Myocyte (in vitro differentiated cells): ENCODE data around the gene KLHL34. TPM values are rescaled to one million over a fixed set of nuclear protein-coding genes. Genes with fewer than 3 reads are reported as not detected.

Source experiments
- DNase-seq: peaks from one replicate; pipeline ENCODE4 v3.0.0-alpha.2; 2012; ENCODE audit warnings: low read depth
- total RNA-seq: library from RNA; depleted of rRNA; stranded (reverse); fragments of >200 nt; gene quantifications from 2 replicates; pipeline ENCODE4 v1.2.3, GENCODE V29; 2014

KLHL34 gene
- total RNA-seq, 1 donor from 2014 or later: 0.32 TPM

DNA sequence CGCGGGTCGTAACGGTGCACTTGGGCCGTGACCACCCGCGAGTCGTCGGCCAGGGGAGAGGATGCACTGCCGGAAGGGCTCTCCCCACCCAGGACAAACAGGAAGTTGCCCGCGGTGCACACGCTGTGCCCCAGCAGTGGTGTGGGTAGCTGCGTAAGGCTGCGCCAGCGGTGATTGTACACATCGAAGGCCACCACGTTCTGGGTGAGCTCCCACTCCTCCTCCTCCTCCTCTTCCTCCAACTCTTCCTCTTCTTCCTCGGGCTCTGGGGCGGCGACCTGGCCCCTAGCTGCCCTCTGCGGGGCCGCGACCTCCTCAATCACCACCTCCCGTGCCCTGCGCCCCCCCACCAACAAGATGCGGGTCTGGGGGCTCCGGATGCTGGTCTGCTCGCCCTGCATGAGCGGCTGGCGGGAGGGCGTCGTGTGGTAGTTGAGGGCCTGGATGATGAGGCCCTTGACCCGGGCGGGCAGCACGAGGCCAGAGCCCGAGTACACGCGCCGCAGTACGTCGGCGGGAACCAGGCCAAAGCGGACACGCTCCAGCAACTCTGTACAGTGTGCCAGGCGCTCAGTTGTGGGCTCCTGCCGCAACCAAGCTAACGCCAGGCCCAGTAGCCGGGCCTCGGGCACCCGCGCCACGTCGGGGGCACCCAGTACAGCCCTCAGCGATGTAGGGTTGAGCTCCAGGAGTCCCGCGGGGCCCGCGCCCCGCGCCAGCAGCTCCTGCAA, 1.4 kb downstream of the KLHL34 start:
- DNase-seq: no peak

DNA sequence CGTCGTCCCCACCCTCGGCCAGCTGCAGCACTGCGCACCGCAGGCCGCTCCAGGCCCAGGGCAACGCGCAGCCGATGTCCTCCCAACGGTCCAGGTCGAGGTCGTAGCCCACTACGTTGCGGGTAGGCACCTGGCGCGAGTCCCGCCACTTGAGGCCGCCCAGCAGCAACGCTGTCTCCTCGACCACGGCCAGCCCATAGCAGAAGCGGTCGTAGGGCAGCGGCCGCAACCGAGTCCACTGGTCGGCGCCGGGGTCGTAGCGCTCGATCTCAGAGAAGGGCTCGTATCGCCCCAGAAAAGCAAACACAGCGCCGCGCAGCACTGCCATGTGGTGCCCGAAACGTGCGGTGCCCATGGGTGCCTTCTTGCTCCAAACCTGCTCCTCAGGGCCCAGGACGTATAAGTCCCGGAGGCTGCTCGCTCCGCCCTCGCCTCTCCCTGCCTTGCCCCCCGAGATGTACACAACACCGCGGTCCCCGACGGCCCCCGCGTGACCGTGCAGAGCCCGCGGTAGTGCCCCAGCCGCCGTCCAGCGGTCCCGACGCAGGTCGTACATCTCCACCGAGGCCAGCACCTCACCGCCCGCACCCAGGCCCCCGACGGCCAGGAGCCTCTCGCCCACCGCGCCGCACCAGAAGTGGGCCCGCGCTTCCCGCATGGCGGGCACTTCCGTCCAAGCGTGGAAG, 2.1 kb downstream of the KLHL34 start:
- no peak for DNase-seq

DNA sequence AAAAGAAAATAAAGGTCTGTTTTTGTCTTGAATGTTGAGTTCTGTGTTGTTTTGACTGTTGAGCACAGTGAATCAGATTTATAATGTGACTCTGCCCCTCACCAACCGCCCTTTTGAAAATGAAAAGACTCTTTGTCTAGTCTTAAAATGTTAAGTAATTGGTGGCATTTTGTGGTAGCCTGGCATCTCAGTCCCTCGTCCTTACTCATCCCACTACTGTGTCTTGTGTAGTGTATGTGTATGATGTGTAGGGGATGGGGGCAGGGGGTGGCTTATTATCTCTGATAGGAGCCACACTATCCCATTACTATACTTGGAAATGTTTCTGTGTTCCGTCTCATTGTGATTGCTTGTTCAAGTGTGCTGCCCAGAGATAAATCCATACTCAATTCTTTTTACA, 12.2 kb downstream of the KLHL34 start:
- no peak for DNase-seq

DNA sequence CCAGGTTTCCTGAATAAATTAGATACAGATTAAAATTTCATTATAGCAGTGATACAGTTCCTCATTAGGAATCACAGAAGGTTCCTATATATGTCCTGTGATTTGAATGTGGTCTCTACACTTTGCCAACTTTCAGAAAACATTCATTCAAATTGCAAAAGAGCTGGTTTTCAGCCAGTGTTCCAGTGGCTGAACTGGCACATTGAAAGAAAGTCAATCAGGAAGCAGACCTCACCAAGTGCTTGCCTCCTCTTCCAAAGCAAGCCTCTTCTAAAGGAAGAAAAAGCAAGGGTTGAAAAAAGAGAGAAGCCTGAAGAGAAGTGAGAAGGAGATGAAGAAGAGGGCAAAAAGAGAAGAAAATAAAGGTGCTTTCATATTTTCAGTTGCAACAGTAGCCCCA, 12.7 kb downstream of the KLHL34 start:
- DNase-seq: no peak

DNA sequence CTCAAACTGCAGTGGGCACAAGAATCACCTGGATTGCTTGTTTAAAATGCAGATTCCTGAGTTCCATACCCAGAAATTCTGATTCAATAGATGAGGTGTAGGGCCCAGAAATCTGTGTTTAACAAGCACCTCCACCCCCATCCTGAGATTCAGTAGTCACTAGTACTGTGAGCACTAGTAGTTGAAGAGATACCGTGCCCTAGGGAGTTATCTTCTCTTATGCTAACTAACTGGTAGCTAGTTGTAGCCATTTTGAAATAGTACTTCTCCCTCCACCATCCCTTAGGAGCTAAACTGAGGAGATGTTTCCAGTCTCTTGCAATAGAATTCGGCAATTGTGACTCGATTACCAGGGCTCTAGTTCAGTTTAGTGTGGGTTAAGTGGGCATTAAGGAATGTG, 18.4 kb downstream of the KLHL34 start:
- DNase-seq: no peak

DNA sequence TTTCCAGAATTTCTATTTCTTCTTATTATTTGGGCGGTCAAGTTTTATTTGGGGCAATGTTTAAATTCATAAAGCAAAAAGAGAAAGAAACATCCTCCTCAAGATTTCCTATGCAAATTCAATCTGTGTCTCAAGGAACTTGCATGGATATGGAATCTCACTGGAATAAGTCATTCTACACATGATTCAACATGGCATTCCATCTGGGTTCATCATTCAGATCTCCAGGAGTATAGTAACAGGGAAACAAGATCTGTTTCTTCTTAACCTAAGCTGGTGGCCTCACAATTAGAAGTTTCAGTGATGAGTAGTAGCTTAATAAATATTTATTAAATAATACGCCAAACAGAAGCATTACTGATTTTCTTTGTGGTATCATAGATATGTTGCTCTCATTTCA, 19.8 kb downstream of the KLHL34 start:
- DNase-seq: no peak

DNA sequence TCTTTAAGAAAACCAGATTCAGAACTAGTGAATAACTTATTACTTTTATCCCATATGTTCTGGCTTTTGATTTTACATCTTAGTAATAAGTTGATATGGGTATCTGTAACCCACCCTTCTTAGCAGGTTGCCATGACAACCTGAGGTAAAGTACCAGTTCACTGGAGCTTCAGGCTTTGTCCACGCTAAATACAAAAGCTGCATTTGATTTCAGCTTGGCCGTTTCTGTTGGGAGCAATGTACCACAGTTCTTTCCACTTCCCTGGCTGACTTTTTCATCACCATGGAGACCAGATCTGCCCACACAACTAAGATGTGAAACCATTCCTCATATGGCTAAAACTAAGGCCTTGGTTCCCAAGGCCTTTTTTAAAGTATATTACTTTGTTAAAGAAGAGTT, 26.1 kb downstream of the KLHL34 start:
- DNase-seq: no peak

DNA sequence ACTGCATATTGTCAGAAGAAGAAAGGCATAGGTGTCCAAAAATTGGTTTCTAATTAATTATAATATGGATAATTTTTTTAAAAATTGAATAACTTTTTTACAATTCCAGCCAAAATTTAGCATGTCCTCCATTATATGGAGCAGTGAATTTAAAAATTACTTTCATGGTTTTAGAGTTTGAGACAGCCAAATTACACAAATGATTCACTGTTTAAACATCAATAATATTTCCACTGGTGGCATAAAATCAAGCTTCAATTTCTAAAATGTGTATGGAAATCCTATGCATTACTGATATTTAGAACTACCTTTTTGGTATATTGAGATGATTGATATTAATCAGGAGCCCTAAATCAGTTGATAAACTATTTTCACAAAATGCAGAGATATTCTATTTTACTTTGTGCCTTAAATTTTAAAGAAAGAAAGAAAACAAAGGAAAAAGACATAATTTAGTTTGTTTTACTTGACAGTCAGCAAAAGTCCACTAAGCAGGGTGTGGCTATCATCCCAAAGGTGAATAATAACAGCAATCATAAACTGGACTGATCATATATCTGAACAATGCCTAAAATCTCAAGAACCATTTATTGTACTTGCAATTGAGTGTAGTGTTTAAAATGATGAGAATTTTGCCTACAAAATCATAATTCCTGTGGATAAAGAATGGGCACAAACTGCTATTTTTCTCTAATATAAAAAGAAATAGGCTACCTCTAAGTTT, 34.2 kb downstream of the KLHL34 start:
- no peak for DNase-seq

DNA sequence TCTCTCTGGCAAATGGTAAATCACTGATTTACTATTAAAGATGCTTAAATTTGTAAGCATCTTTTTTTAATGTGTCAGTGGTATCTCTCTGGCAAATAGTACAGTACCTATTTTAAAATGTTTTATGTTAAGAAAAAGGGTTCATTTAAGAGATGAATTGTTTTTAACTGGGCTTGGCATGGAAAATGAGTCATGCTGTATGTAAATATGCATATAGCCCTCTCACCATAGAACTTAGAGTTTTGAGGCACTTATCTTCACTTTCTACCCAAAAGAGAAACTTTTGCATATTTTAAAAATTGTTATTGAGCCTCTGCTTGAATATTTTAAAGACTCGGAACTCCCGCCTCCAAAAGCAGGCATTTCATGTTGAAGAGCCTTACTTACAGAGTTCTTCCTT, 37.9 kb downstream of the KLHL34 start:
- no peak for DNase-seq

DNA sequence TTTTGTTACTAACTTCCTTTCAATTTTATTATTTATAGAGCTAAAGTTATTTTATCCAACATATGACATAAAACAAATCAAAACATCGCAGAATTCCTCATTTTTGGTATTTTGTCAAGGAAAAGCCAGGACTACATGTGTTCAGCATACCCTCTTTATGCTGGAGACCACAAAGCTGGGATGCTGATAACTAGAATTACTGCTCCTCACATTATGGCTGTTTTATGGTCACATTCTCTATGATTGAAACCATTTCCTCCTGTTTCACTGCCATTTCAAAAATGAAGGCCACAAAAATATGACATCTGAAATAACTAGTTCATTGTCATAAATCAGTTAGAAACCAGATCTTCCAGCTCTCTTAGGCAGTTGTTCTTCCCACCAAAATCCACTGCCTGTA, 41.7 kb downstream of the KLHL34 start:
- DNase-seq: no peak

DNA sequence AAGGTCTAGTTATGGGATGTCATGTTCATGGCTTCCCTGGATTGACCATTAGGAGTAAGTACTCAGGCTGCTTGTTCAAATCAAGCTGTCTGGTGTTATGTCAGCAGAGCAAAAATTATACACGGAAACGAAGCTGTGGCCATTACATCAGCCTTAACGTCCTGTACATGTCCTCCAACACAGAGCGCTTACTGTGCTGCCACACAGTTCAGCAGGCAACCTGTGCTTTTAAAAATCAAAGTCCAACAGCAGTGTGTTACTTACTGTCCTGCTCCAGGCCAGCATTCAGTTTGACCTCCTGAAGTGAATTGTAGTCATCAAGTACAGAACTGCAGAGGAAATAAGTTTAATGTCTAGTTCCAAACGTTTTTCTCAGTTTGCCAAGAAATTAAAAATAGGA, 46.0 kb downstream of the KLHL34 start:
- DNase-seq: no peak

DNA sequence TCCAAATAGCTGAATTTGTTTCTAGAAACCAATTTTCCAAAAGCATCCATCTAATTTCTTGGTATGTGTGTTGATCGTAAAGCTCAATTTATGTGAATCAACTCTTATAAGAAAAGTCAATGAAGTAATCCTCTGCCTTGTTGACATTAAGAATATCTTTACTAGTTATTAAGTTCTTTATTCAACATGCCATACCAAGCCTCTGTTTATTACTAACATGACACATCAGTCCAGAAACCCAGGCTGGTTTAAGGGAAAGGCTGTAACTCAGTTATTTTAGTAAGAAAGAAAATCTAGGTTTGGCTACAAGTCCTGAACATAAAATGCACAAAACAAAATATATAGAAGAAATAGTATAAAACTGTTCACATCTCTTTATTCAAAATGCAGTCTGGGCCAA, 48.0 kb downstream of the KLHL34 start:
- DNase-seq: no peak

DNA sequence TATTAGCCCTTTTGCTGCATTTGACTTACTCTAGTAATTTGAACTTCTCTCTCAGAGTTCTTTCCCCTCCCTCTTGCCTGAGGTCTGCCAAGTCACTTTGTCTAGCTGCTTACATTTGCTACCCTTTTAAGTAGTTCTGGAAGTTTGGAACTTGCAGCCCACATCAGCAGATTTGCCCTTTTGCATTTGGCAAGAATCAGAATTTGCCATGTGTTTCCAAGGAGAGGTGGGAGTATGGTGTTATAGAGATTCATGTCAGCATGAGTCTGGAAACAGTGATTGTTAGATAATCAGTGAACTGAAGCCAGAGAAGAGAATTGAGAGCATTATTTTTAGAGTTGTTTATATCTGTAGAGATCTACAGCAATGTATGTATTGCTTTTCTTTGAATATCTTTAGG, 52.1 kb downstream of the KLHL34 start:
- no peak for DNase-seq

Other genes with a start within 250 kb of the KLHL34 start
- gene SMPX, start 99.8 kb upstream of the KLHL34 start, total RNA-seq: 151 and 204 TPM in 2 replicates
- 9.8 and 12.6 TPM in 2 replicates for gene MBTPS2, start 181.3 kb upstream of the KLHL34 start, total RNA-seq
- gene YY2, start 197.7 kb upstream of the KLHL34 start, total RNA-seq: 0.37 and 0.68 TPM in 2 replicates